HEK293 (cell line): ENCODE data around the gene RAP2B.
A peak's percentile ranks its signal among the peaks of the same experiment; 100 is the strongest.

Experiments
- CTCF ChIA-PET: fragments of 350-600 bp; formaldehyde crosslinking; extraction: SDS; loops from one replicate; lab custom pipeline; 2021; ENCODE audit warnings: antibody characterized with exemption; lab: Yijun Ruan, JAX
- POLR2A ChIA-PET: fragments of 300-600 bp; formaldehyde crosslinking; extraction: SDS; loops from one replicate; lab custom pipeline; 2020; ENCODE audit warnings: antibody characterized with exemption, inconsistent platforms; lab: Yijun Ruan, JAX
- H3K27ac ChIP-seq: fragments of 200-500 bp; sonication (Bioruptor generic); 2 replicates; pipeline ENCODE4 v1.5.1; 2014; ENCODE audit warnings: low read depth, low read length, control low read depth, inconsistent platforms; ENCODE audit errors: extremely low read depth
- H3K36me3 ChIP-seq, 2 experiments: fragments of 200-500 bp in 1 of 2; sonication (Bioruptor generic) in 1 of 2; 1 replicate in 1 of 2; 2 replicates in 1 of 2; pipeline ENCODE4 v1.5.1; 2014 to 2017; ENCODE audit warnings: inconsistent platforms in 2 of 2, low read length in 2 of 2; ENCODE audit not compliant: control insufficient read depth in 2 of 2, insufficient read depth in 1 of 2
- H3K4me1 ChIP-seq: fragments of 200-500 bp; sonication (Bioruptor generic); 2 replicates; pipeline ENCODE4 v1.5.1; 2014; ENCODE audit warnings: mild to moderate bottlenecking, low read length, inconsistent platforms; ENCODE audit not compliant: control insufficient read depth, insufficient read depth
- H3K4me3 ChIP-seq: 2 replicates; pipeline ENCODE4 v1.5.1; 2011; ENCODE audit warnings: low read depth, mild to moderate bottlenecking, control low read depth, low read length, moderate library complexity
- H3K9me3 ChIP-seq: fragments of 200-500 bp; sonication (Bioruptor generic); 2 replicates; pipeline ENCODE4 v1.5.1; 2014; ENCODE audit warnings: low read depth, low read length, inconsistent platforms; ENCODE audit not compliant: control insufficient read depth, insufficient read depth
- FEZF1 ChIP-seq: fragments of 450-650 bp; formaldehyde crosslinking; IDR thresholded peaks from 2 replicates; pipeline ENCODE4 v1.5.1; 2016; ENCODE audit warnings: missing biosample characterization, missing genetic modification characterization
- HIC1 ChIP-seq: fragments of 450-650 bp; formaldehyde crosslinking; IDR thresholded peaks from 2 replicates; pipeline ENCODE4 v1.5.1; 2016; ENCODE audit warnings: missing biosample characterization, missing genetic modification characterization
- KLF10 ChIP-seq: fragments of 450-650 bp; IDR thresholded peaks from 2 replicates; pipeline ENCODE4 v1.5.1; 2018; ENCODE audit warnings: missing biosample characterization, mild to moderate bottlenecking, missing genetic modification characterization
- KLF9 ChIP-seq: fragments of 450-650 bp; formaldehyde crosslinking; IDR thresholded peaks from 2 replicates; pipeline ENCODE4 v1.5.1; 2016; ENCODE audit warnings: missing biosample characterization, missing genetic modification characterization, low read depth
- MEIS1 ChIP-seq: sonication (generic); formaldehyde crosslinking; IDR thresholded peaks from 2 replicates; pipeline ENCODE4 v1.8.1; 2022; ENCODE audit warnings: missing genetic modification reagents, mild to moderate bottlenecking, borderline replicate concordance
- MYNN ChIP-seq: fragments of 450-650 bp; formaldehyde crosslinking; IDR thresholded peaks from 2 replicates; pipeline ENCODE4 v1.5.1; 2016; ENCODE audit warnings: missing biosample characterization, missing genetic modification characterization, borderline replicate concordance
- OSR2 ChIP-seq: fragments of 450-650 bp; formaldehyde crosslinking; IDR thresholded peaks from 2 replicates; pipeline ENCODE4 v1.5.1; 2016; ENCODE audit warnings: missing biosample characterization, missing genetic modification characterization
- PBX3 ChIP-seq: sonication (generic); formaldehyde crosslinking; IDR thresholded peaks from 2 replicates; pipeline ENCODE4 v1.8.1; 2022; ENCODE audit warnings: mild to moderate bottlenecking, moderate library complexity, missing genetic modification reagents
- PRDM4 ChIP-seq: fragments of 450-650 bp; formaldehyde crosslinking; IDR thresholded peaks from 2 replicates; pipeline ENCODE4 v1.5.1; 2017; ENCODE audit warnings: missing biosample characterization, missing genetic modification characterization
- SCRT2 ChIP-seq: fragments of 450-650 bp; formaldehyde crosslinking; IDR thresholded peaks from 2 replicates; pipeline ENCODE4 v1.5.1; 2016; ENCODE audit warnings: missing biosample characterization, missing genetic modification characterization
- SP7 ChIP-seq: fragments of 450-650 bp; formaldehyde crosslinking; IDR thresholded peaks from 2 replicates; pipeline ENCODE4 v1.5.1; 2016; ENCODE audit warnings: missing biosample characterization, missing genetic modification characterization
- ZFHX2 ChIP-seq: fragments of 450-650 bp; formaldehyde crosslinking; conservative IDR thresholded peaks from 2 replicates; pipeline ENCODE4 v1.5.1; 2016; ENCODE audit warnings: missing biosample characterization, missing genetic modification characterization
- ZFP37 ChIP-seq: fragments of 450-650 bp; formaldehyde crosslinking; IDR thresholded peaks from 2 replicates; pipeline ENCODE4 v1.5.1; 2016; ENCODE audit warnings: missing biosample characterization, missing genetic modification characterization
- ZIC2 ChIP-seq: fragments of 450-650 bp; formaldehyde crosslinking; IDR thresholded peaks from 2 replicates; pipeline ENCODE4 v1.5.1; 2016; ENCODE audit warnings: missing biosample characterization, missing genetic modification characterization
- ZNF121 ChIP-seq: fragments of 450-650 bp; formaldehyde crosslinking; IDR thresholded peaks from 2 replicates; pipeline ENCODE4 v1.5.1; 2016; ENCODE audit warnings: missing biosample characterization, missing genetic modification characterization
- ZNF19 ChIP-seq: fragments of 450-650 bp; formaldehyde crosslinking; IDR thresholded peaks from 2 replicates; pipeline ENCODE4; 2016; ENCODE audit warnings: missing biosample characterization, missing genetic modification characterization, low read depth
- ZNF248 ChIP-seq: fragments of 450-650 bp; formaldehyde crosslinking; IDR thresholded peaks from 2 replicates; pipeline ENCODE4 v1.5.1; 2017; ENCODE audit warnings: missing biosample characterization, missing genetic modification characterization
- ZNF26 ChIP-seq: fragments of 450-650 bp; formaldehyde crosslinking; IDR thresholded peaks from 2 replicates; pipeline ENCODE4 v1.5.1; 2016; ENCODE audit warnings: missing biosample characterization, missing genetic modification characterization
- ZNF274 ChIP-seq, 2 experiments: fragments of 200-500 bp in 1 of 2; fragments of 450-650 bp in 1 of 2; sonication (Bioruptor generic) in 1 of 2; formaldehyde crosslinking in 1 of 2; IDR thresholded peaks; 2 replicates each; pipeline versions ENCODE4 v1.5.1 to v1.6.1; 2014 to 2016; ENCODE audit warnings: borderline replicate concordance in 1 of 2, inconsistent platforms in 1 of 2, low read length in 1 of 2, missing biosample characterization in 1 of 2, missing genetic modification characterization in 1 of 2
- ZNF302 ChIP-seq: fragments of 450-650 bp; formaldehyde crosslinking; IDR thresholded peaks from 2 replicates; pipeline ENCODE4 v1.5.1; 2016; ENCODE audit warnings: missing biosample characterization, missing genetic modification characterization, low read depth
- ZNF423 ChIP-seq: fragments of 450-650 bp; formaldehyde crosslinking; IDR thresholded peaks from 2 replicates; pipeline ENCODE4 v1.5.1; 2016; ENCODE audit warnings: missing biosample characterization, missing genetic modification characterization
- ZNF530 ChIP-seq: fragments of 450-650 bp; formaldehyde crosslinking; IDR thresholded peaks from 2 replicates; pipeline ENCODE4 v1.5.1; 2016; ENCODE audit warnings: low read depth, missing biosample characterization, missing genetic modification characterization
- ZNF549 ChIP-seq: fragments of 450-650 bp; IDR thresholded peaks from 2 replicates; pipeline ENCODE4 v1.5.1; 2018; ENCODE audit warnings: missing biosample characterization, missing genetic modification characterization, mild to moderate bottlenecking, inconsistent platforms, moderate library complexity
- ZNF600 ChIP-seq: fragments of 450-650 bp; formaldehyde crosslinking; IDR thresholded peaks from 2 replicates; pipeline ENCODE4 v1.5.1; 2016; ENCODE audit warnings: missing biosample characterization, missing genetic modification characterization
- ZNF660 ChIP-seq: fragments of 450-650 bp; IDR thresholded peaks from 2 replicates; pipeline ENCODE4 v1.5.1; 2018; ENCODE audit warnings: missing biosample characterization, mild to moderate bottlenecking, missing genetic modification characterization
- ZNF664 ChIP-seq: fragments of 450-650 bp; formaldehyde crosslinking; IDR thresholded peaks from 2 replicates; pipeline ENCODE4 v1.5.1; 2016; ENCODE audit warnings: missing biosample characterization, missing genetic modification characterization
- ZNF843 ChIP-seq: fragments of 450-650 bp; formaldehyde crosslinking; IDR thresholded peaks from 2 replicates; pipeline ENCODE4 v1.5.1; 2016; ENCODE audit warnings: missing biosample characterization, missing genetic modification characterization

The RAP2B gene

GRCh38 chr3:153129426-153129825 lies 32.6 kb upstream of the RAP2B start:
- Histone ChIP-seq H3K9me3 (no peaks in the 10 kb centered on the region), H3K4me1 (no peaks in the 10 kb centered on the region), H3K4me3 (no peak overlapping the region), H3K36me3 (no peaks in the 10 kb centered on the region), H3K27ac (no peak overlapping the region)
- no peak for TF ChIP-seq ZIC2 (tag by site-specific recombination)
- no peak for TF ChIP-seq ZFHX2 (tag by site-specific recombination)
- no peak for TF ChIP-seq KLF9 (tag by site-specific recombination)
- TF ChIP-seq OSR2, result no peak
- no peak for TF ChIP-seq ZFP37 (tag by site-specific recombination)
- no peak for TF ChIP-seq ZNF660 (tag by site-specific recombination)
- no peak for TF ChIP-seq ZNF26 (tag by site-specific recombination)
- no peak for TF ChIP-seq ZNF302 (tag by site-specific recombination)
- TF ChIP-seq ZNF530, result no peak
- ChIA-PET POLR2A (no interaction called here), CTCF (no interaction called here)

GRCh38 chr3:153129866-153130265 lies 32.2 kb upstream of the RAP2B start:
- CTCF ChIA-PET, result no interaction called here
- POLR2A ChIA-PET, result no interaction called here
- H3K4me1 ChIP-seq, result no peaks in the 10 kb centered on the region
- no peaks in the 10 kb centered on the region for H3K9me3 ChIP-seq
- H3K36me3 ChIP-seq, result no peaks in the 10 kb centered on the region
- no peak for TF ChIP-seq SCRT2
- no peak for TF ChIP-seq ZNF121
- no peak for TF ChIP-seq ZNF423 (tag by site-specific recombination)
- no peak for TF ChIP-seq ZNF664
- no peak for TF ChIP-seq ZNF600 (tag by site-specific recombination)
- TF ChIP-seq MEIS1 (CRISPR knock-in tag), result no peak
- no peak for TF ChIP-seq ZNF274 (IDR thresholded peaks at IDR 0.05; ENCODE audit: low read length)
- TF ChIP-seq ZNF274 (tag by site-specific recombination; IDR thresholded peaks at IDR 0.05; ENCODE audit: borderline replicate concordance), result no peak
- TF ChIP-seq KLF10 (tag by site-specific recombination), result no peak
- TF ChIP-seq ZNF248 (tag by site-specific recombination), result no peak
- no peak for TF ChIP-seq ZNF549 (tag by site-specific recombination)
- no peak for TF ChIP-seq MYNN
- no peak for TF ChIP-seq FEZF1
- TF ChIP-seq ZNF19, result no peak
- H3K4me3 ChIP-seq, result no peak overlapping the region
- H3K27ac ChIP-seq, result no peak overlapping the region

GRCh38 chr3:153130312-153130977 lies 31.6 kb upstream of the RAP2B start:
- ChIA-PET CTCF (no interaction called here), POLR2A (interaction anchor here (0.7 to 0.9 kb wide), 2 partner anchors 23 to 30 kb away, joined by 4 to 5 read pairs; no protein-coding TSS in a partner anchor)
- no peaks in the 10 kb centered on the region for H3K9me3 ChIP-seq
- H3K4me1 ChIP-seq, result no peaks in the 10 kb centered on the region
- H3K27ac ChIP-seq, result no peak overlapping the region
- H3K4me3 ChIP-seq, result no peak overlapping the region
- H3K36me3 ChIP-seq, result no peaks in the 10 kb centered on the region
- TF ChIP-seq ZNF843 (tag by site-specific recombination), result peak; percentile 75
- peak; percentile 57; the same call in 1 of the 2 replicates for TF ChIP-seq HIC1 (tag by site-specific recombination)
- 0 out of 2 replicates have a peak, but pooled peaks have one; percentile 35 for TF ChIP-seq SP7 (tag by site-specific recombination)
- no peak for TF ChIP-seq PBX3 (CRISPR knock-in tag)
- TF ChIP-seq OSR2, result peak; percentile 54; the same call in 1 of the 2 replicates
- peak; percentile 60; the same call in 1 of the 2 replicates for TF ChIP-seq PRDM4 (tag by site-specific recombination)
